K562 (cell line): ENCODE measurements around the gene C1QTNF9B. TPM values are rescaled to one million over a fixed set of nuclear protein-coding genes. Genes with fewer than 3 reads are reported as not detected.
A peak's percentile ranks its signal among the peaks of the same experiment; 100 is the strongest.

Experiments
- ATAC-seq: fragments of 200-7000 bp; cut with Tn5 transposase; 3 replicates; pipeline ENCODE4 v1.9.1; 2020; ENCODE audit warnings: moderate library complexity
- BruUV-seq: library from RNA; stranded (reverse); fragments of 400-500 nt; replicated peaks from 2 replicates; lab custom pipeline; 2021; lab: Mats Ljungman, UMichigan
- CTCF ChIA-PET: fragments of 300-600 bp; formaldehyde crosslinking; extraction: SDS; loops from one replicate; lab custom pipeline; 2021; ENCODE audit warnings: low intra/inter-chr PET ratio; lab: Yijun Ruan, JAX
- POLR2A ChIA-PET: fragments of 300-600, 350-650 bp; sonication (Branson Sonifier 250); formaldehyde crosslinking; extraction: SDS; loops from one replicate; lab custom pipeline; 2021; ENCODE audit warnings: antibody characterized with exemption, inconsistent platforms; lab: Yijun Ruan, JAX
- DNase-seq, 4 experiments: peaks; one replicate each; pipeline versions ENCODE4 v3.0.0 to v3.0.0-alpha.2; 2011 to 2018; ENCODE audit warnings: low spot score in 3 of 4, mixed read lengths in 3 of 4; ENCODE audit errors: extremely low read depth in 1 of 4
- FAIRE-seq: peaks from 2 replicates; lab custom pipeline; 2011; peaks lifted over from hg19 to GRCh38; lab: Jason Lieb, UNC
- H2AFZ ChIP-seq: 2 replicates; pipeline ENCODE4 v1.6.0; 2011; ENCODE audit warnings: low read depth, low read length, control low read depth, inconsistent platforms
- H3K27ac ChIP-seq: fragments of 200-600 bp; 3 replicates; pipeline ENCODE4 v1.8.0; 2011; ENCODE audit warnings: low read depth, mild to moderate bottlenecking, control low read depth, inconsistent platforms, low read length, moderate library complexity, mixed read lengths; ENCODE audit errors: extremely low read depth
- H3K27me3 ChIP-seq, 2 experiments: fragments of 300-600 bp in 1 of 2; 2 replicates in 1 of 2; 3 replicates in 1 of 2; pipeline versions ENCODE4 v1.6.0 to v1.8.0; 2011; ENCODE audit warnings: inconsistent platforms in 2 of 2, low read length in 2 of 2, mild to moderate bottlenecking in 1 of 2, mixed read lengths in 1 of 2, moderate library complexity in 1 of 2; ENCODE audit not compliant: control insufficient read depth in 2 of 2, insufficient read depth in 2 of 2
- H3K36me3 ChIP-seq: fragments of 300-600 bp; 3 replicates; pipeline ENCODE4 v1.8.0; 2011; ENCODE audit warnings: mild to moderate bottlenecking, low read length, inconsistent platforms; ENCODE audit not compliant: control insufficient read depth, insufficient read depth
- H3K4me1 ChIP-seq, 2 experiments: fragments of 200-600 bp in 1 of 2; replicated peaks in 1 of 2; 2 replicates in 1 of 2; 3 replicates in 1 of 2; pipeline versions ENCODE4 v1.5.1 to v1.8.0; 2011; ENCODE audit warnings: inconsistent platforms in 2 of 2, low read length in 2 of 2, mild to moderate bottlenecking in 1 of 2, mixed read lengths in 1 of 2, moderate library complexity in 1 of 2; ENCODE audit not compliant: control insufficient read depth in 2 of 2, insufficient read depth in 2 of 2
- H3K4me2 ChIP-seq: 2 replicates; pipeline ENCODE4 v1.6.1; 2011; ENCODE audit warnings: low read length, control low read depth, inconsistent platforms, mixed read lengths; ENCODE audit not compliant: insufficient read depth
- H3K4me3 ChIP-seq: fragments of 200-600 bp; sonication (generic), shearing (Covaris generic); 2 replicates; pipeline ENCODE4 v1.5.1; 2016; ENCODE audit warnings: control low read depth, inconsistent platforms
- H3K79me2 ChIP-seq: fragments of 200-600 bp; 3 replicates; pipeline ENCODE4 v1.8.0; 2011; ENCODE audit warnings: low read length, inconsistent platforms; ENCODE audit not compliant: control insufficient read depth, insufficient read depth
- H3K9ac ChIP-seq, 2 experiments: 2 replicates each; pipeline versions ENCODE4 v1.6.0 to v1.6.1; 2011; ENCODE audit warnings: low read depth in 2 of 2, low read length in 2 of 2, control low read depth in 1 of 2, inconsistent platforms in 1 of 2, mild to moderate bottlenecking in 1 of 2, mixed read lengths in 1 of 2; ENCODE audit not compliant: insufficient read depth in 1 of 2
- H3K9me1 ChIP-seq: one replicate; pipeline ENCODE4 v1.6.0; 2011; ENCODE audit warnings: inconsistent platforms, mild to moderate bottlenecking, low read length, moderate library complexity; ENCODE audit not compliant: control insufficient read depth, insufficient read depth
- H3K9me3 ChIP-seq: replicated peaks from 2 replicates; pipeline ENCODE4 v1.5.1; 2011; ENCODE audit warnings: low read depth, low read length, inconsistent platforms; ENCODE audit not compliant: control insufficient read depth, insufficient read depth
- H4K20me1 ChIP-seq: replicated peaks from 2 replicates; pipeline ENCODE4 v1.6.1; 2011; ENCODE audit warnings: low read length, inconsistent platforms, mixed read lengths; ENCODE audit not compliant: control insufficient read depth, insufficient read depth
- MEIS2 ChIP-seq: fragments of 450-650 bp; IDR thresholded peaks from 2 replicates; pipeline ENCODE4 v1.6.1; 2014; ENCODE audit warnings: mild to moderate bottlenecking; ENCODE audit not compliant: partially characterized antibody
- TCFL5 ChIP-seq: fragments of 250-450 bp; sonication (Bioruptor Pico); conservative IDR thresholded peaks from 2 replicates; pipeline ENCODE4 v1.6.1; 2021; ENCODE audit warnings: mild to moderate bottlenecking, moderate library complexity, matching md5 sums
- WGBS: fragments of 100-300 bp; shearing (Covaris generic); methylation state at CpG from one replicate; pipeline ENCODE4 v1.1.6; 2016; ENCODE audit warnings: low coverage, mixed read lengths; ENCODE audit not compliant: insufficient coverage; ENCODE audit errors: missing lambda C conversion rate; 5-methylcytosine and 5-hydroxymethylcytosine counted together
- in situ Hi-C: fragments of 300-500 bp; cut with MboI; formaldehyde crosslinking; loops from 4 replicates; pipeline ENCODE4 v1.15.0; 2018; ENCODE audit warnings: inconsistent platforms, mixed read lengths
- intact Hi-C: fragments of 100-400 bp; cut with micrococcal nuclease; formaldehyde crosslinking; loops from 2 replicates; pipeline ENCODE4 v1.14.2; 2022
- polyA plus RNA-seq, 8 experiments: library from polyadenylated mRNA; depleted of rRNA in 4 of 8; stranded (reverse) in 5 of 8; unstranded in 3 of 8; fragments of >200 nt; fragmentation: Nextera tagmentation in 2 of 8; fragmentation: Illumina TruSeq in 1 of 8; extraction: Ambion mirVana in 2 of 8; extraction: Trizol in 1 of 8; gene quantifications; 2 replicates each; pipeline versions ENCODE4 v1.2.1 to v1.2.3, GENCODE V29; 2011 to 2014; ENCODE audit warnings: inconsistent platforms in 1 of 8, missing spikeins in 1 of 8
- total RNA-seq, 7 experiments: library from RNA; depleted of rRNA in 6 of 7; stranded (reverse); fragments of >200 nt in 6 of 7; fragmentation: Illumina TruSeq in 2 of 7; extraction: Trizol in 2 of 7; gene quantifications; 2 replicates each; pipeline versions ENCODE4 v1.2.1 to v1.2.3, GENCODE V29; 2011 to 2021; ENCODE audit warnings: low replicate concordance in 1 of 7
- TF ChIP-seq, protein P1 (sequence below), 3 experiments: IDR thresholded peaks in 2 of 3; conservative IDR thresholded peaks in 1 of 3; 2 replicates each; pipeline ENCODE4 v1.5.1; 2011 to 2012; ENCODE audit warnings: low read length in 3 of 3, mild to moderate bottlenecking in 3 of 3, control low read depth in 2 of 3, improper control_type of control experiment in 1 of 3, inconsistent platforms in 1 of 3, low read depth in 1 of 3, mixed read lengths in 1 of 3, moderate library complexity in 1 of 3; ENCODE audit not compliant: insufficient read depth in 2 of 3

Gene C1QTNF9B
- total and polyA plus RNA-seq, 9 of the 15 experiments (the other 6 are each of a cell fraction or from before 2014, with no cell fraction given), result 0.14 to 0.94 (median 0.35) TPM; not detected in 3

DNA sequence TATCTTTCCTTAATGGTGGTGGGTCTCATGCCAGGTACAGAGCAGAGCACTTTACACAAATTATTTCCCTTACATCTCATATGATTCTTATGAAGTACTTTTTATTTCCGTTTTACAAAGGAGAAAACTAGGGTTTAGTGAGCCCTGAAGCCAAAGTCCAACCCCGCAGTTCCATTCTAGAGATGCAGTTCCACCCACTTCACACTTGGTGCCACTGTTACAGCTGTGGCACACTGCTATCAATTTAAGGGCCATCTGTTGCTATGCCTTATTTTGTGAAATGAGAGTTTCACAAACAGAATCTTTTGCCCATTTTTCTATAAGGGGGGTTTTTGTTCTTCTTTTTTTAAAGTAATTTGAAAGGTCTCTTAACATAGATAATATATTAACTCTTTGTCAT is 21.0 kb downstream of the C1QTNF9B start:
- no peak for FAIRE-seq
- ChIA-PET POLR2A (no interaction called here), CTCF (no interaction called here)
- TF ChIP-seq, protein P1, sequence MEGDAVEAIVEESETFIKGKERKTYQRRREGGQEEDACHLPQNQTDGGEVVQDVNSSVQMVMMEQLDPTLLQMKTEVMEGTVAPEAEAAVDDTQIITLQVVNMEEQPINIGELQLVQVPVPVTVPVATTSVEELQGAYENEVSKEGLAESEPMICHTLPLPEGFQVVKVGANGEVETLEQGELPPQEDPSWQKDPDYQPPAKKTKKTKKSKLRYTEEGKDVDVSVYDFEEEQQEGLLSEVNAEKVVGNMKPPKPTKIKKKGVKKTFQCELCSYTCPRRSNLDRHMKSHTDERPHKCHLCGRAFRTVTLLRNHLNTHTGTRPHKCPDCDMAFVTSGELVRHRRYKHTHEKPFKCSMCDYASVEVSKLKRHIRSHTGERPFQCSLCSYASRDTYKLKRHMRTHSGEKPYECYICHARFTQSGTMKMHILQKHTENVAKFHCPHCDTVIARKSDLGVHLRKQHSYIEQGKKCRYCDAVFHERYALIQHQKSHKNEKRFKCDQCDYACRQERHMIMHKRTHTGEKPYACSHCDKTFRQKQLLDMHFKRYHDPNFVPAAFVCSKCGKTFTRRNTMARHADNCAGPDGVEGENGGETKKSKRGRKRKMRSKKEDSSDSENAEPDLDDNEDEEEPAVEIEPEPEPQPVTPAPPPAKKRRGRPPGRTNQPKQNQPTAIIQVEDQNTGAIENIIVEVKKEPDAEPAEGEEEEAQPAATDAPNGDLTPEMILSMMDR (IDR thresholded peaks at IDR 0.05 in 2 of 3, conservative IDR thresholded peaks at IDR 0.05 in 1 of 3; ENCODE audit: insufficient read depth in 2 of 3, low read depth in 1 of 3, low read length in 3 of 3), result peak; percentile 14 to 19 (median 15); a peak in 1 of 6 replicates
- TF ChIP-seq MEIS2 (no peak), TCFL5 (no peak)
- ATAC-seq, result no peak
- H3K9me3 ChIP-seq, result no peaks in the 10 kb centered on the region
- intact Hi-C loops, result no loop called here
- H3K4me3 ChIP-seq, result no peak overlapping the region
- H2AFZ ChIP-seq, result no peak overlapping the region
- H4K20me1 ChIP-seq, result no peaks in the 10 kb centered on the region
- DNase-seq, result no peak
- peaks cover 8% of the 10 kb centered on the region; the same call in 2 of the 3 replicates for H3K36me3 ChIP-seq
- no peak overlapping the region for H3K9ac ChIP-seq
- H3K27ac ChIP-seq, result no peak overlapping the region
- BruUV-seq, result no TSS peak
- no peaks in the 10 kb centered on the region for H3K79me2 ChIP-seq
- no peaks in the 10 kb centered on the region for H3K27me3 ChIP-seq
- in situ Hi-C loops, result no loop called here
- 50% methylated on average over 2 of the region's 2 CpGs for WGBS
- no peaks in the 10 kb centered on the region for H3K4me1 ChIP-seq
- H3K9me1 ChIP-seq, result no peaks in the 10 kb centered on the region
- H3K4me2 ChIP-seq, result no peak overlapping the region
